Choroid plexus epithelial cell (primary cell): ENCODE measurements around the gene DAB2.

Experiments used
- DNase-seq: peaks from one replicate; pipeline ENCODE4 v3.0.0-alpha.2; 2010; ENCODE audit warnings: low read depth
- H3K4me3 ChIP-seq: 2 replicates; pipeline ENCODE4 v1.5.1; 2011; ENCODE audit warnings: low read depth, mild to moderate bottlenecking, control low read depth, low read length, moderate library complexity
- TF ChIP-seq, protein P1 (sequence below): conservative IDR thresholded peaks from 2 replicates; pipeline ENCODE4 v1.5.1; 2011; ENCODE audit warnings: low read depth, mild to moderate bottlenecking, control low read depth, inconsistent platforms, low read length, moderate library complexity

Gene DAB2

DNA sequence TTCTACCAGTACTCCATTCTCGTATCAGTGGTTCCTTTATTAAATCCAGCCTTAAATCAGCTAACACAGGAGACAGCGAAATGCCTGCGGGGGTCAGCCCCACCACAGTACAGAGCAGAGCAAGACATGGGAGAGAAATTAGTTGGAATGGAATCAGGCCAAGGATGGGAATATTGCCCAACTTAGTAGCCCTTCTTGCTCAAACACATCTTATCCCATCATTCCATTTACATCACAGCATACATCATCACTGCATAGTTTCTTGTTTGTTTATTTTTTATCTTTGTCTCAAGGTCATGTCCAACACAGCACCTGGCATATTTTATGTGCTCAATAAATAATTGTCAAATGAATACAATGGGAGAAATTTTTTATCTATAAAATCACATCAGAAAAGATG, 34.3 kb upstream of the DAB2 start:
- TF ChIP-seq, protein P1, sequence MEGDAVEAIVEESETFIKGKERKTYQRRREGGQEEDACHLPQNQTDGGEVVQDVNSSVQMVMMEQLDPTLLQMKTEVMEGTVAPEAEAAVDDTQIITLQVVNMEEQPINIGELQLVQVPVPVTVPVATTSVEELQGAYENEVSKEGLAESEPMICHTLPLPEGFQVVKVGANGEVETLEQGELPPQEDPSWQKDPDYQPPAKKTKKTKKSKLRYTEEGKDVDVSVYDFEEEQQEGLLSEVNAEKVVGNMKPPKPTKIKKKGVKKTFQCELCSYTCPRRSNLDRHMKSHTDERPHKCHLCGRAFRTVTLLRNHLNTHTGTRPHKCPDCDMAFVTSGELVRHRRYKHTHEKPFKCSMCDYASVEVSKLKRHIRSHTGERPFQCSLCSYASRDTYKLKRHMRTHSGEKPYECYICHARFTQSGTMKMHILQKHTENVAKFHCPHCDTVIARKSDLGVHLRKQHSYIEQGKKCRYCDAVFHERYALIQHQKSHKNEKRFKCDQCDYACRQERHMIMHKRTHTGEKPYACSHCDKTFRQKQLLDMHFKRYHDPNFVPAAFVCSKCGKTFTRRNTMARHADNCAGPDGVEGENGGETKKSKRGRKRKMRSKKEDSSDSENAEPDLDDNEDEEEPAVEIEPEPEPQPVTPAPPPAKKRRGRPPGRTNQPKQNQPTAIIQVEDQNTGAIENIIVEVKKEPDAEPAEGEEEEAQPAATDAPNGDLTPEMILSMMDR, result no peak
- H3K4me3 ChIP-seq, result no peak overlapping the region
- peak; percentile 60 for DNase-seq

DNA sequence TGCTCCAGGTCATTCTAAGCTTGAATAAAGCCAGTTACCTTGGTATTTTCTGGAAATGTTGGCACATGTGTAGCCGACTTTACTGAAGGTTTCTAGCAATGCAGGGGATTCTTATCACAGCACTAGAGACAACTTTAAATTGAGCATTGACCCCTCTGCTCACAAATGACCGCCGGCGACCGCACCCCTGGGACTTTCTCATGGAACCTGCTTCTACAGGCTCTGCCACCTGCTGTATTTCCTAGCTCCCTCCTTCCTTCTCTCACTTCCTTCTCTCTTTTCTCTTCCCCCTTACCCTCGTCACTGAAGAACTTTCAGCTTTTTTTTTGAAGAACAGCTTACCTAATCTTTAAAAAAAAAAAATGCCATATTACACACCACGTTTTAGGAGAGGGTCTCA, 30.9 kb upstream of the DAB2 start:
- no peak for DNase-seq
- TF ChIP-seq, protein P1, result no peak

DNA sequence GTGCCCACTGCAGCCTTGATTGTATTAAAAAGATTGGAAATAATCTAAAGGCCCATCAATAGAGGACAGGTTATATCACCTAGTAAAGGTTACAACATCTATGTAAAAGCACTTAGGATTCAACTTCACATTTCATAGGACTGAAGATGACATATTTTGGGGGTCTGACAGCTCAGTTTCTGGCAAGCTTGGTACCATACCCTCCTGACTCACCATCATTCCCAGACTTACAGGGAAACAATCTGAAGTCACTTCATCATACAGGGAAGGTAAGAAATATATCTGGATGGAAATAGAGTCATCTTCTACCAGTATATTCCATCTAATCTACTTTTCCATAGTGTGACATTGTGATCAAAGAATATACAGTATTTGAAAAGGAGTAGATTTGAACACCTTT, 28.8 kb upstream of the DAB2 start:
- no peak for DNase-seq
- TF ChIP-seq, protein P1, result no peak
- H3K4me3 ChIP-seq, result no peak overlapping the region

More for the DNA sequence above, 30.9 kb upstream of the DAB2 start:
- no peak overlapping the region for H3K4me3 ChIP-seq

DNA sequence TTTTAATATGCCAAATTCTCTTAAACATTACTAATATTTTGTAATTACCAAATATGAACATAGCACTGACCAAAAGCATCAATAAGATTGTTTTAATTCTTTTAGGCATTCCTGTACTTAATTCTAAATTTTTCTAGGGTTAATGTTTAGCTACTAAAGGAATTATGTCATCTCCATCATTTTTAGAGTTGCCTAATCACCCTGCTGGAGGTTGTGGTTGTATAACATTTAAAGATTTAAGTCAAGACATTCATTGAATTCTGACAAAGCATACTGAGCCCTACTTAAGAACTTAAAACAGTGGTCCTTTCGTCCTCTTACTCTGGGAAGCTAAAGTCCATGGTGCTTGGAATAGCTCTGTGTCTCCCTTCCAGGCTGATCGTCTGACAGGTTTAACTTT, 28.1 kb upstream of the DAB2 start:
- peak; percentile 74 for DNase-seq

GRCh38 chr5:39451276-39451941, 26.6 kb upstream of the DAB2 start:
- TF ChIP-seq, protein P1, result no peak
- no peak for DNase-seq
- no peak overlapping the region for H3K4me3 ChIP-seq

More for the DNA sequence above, 28.1 kb upstream of the DAB2 start:
- TF ChIP-seq, protein P1, result no peak
- H3K4me3 ChIP-seq, result no peak overlapping the region

DNA sequence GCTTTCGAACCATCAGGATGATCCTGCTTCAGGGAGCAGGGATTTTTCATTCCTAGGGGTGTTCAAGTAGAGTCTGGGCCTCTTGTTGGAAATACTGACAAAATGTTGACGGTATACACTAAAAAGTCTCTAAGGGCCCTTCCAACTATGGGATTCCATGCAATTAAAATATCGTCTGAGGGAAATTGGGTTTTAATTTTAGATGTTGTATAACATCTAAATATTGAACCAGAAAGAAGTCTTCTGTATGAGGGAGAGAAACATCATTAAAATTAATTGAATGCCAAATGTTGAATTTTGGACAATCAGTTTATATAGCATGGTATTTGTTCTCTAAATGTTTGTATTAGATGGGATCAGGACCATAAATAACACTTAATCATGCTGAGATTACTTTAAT, 25.7 kb upstream of the DAB2 start:
- H3K4me3 ChIP-seq, result no peak overlapping the region
- TF ChIP-seq, protein P1, result no peak
- no peak for DNase-seq

DNA sequence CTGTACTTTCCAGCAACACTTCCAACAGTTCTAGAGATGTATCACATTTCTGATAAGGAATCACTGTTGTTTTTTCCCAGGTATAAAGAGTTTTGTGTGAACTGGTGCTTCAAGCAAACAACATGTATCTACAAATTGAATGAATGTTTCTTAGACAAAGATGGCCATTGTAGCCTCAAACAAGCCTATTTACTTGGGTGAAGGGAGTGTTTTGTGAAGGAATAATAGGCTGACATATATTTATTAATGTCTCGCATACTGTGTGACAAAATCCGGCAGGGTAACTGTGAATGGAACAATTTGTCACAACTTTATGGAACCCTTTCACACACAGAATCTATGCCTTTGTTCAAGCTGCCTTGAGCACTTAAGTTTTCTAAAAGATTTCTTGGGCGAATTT, 24.8 kb upstream of the DAB2 start:
- TF ChIP-seq, protein P1, result no peak
- DNase-seq, result no peak
- H3K4me3 ChIP-seq, result no peak overlapping the region
